Body of pancreas (tissue), 4 donors: ENCODE measurements around the gene CCDC33.

Experiments
- POLR2A ChIP-seq, 3 donors: fragments of 450-650 bp; IDR thresholded peaks; one replicate each; pipeline ENCODE4 v1.6.1; 2016; ENCODE audit warnings: antibody characterized with exemption in 3 of 3, mild to moderate bottlenecking in 2 of 3
- TF ChIP-seq, protein P1 (sequence below), 7 experiments: fragments of 450-650 bp in 4 of 7; fragments of 200-600 bp in 3 of 7; sonication (generic) in 3 of 7; IDR thresholded peaks; one replicate each; pipeline ENCODE4 v1.5.1; 2016 to 2019; ENCODE audit warnings: antibody characterized with exemption in 7 of 7

DNA sequence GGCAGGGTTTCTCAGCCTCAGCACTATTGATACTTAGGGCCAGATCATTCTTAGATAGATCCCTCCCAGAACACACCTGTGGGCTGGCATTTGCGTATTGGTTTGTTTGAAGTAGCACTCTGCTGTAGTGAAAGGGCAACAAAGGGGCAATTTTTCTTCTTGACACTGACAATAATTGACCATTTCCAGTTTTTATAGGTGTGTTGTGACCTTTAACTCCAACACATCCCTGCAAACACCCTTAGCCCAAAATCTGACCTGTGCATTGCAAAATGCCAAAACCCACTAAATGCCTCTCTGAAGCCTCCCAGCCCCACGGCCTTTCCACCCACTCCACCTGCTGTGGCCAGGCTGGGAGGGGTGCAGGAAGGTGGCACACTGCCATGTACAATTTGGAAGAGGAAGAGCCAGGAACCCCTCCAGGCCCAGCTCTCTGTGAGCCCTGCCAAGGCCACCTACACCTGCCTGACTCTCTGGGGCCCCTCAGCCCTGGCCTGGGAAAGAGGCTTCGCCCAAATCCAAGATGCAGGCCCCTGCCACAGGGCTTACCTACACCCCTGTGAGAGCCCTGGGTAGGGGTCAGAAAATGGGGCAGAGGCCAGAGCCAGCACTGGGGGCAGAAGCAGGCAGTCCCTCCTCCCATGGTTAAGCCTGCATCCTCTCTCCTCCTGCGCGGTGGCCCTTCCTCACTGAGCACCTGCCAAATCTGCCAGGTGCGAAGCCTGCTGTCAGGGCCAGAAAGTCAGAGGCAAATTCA lies 140.9 kb downstream of the CCDC33 start:
- TF ChIP-seq, protein P1, sequence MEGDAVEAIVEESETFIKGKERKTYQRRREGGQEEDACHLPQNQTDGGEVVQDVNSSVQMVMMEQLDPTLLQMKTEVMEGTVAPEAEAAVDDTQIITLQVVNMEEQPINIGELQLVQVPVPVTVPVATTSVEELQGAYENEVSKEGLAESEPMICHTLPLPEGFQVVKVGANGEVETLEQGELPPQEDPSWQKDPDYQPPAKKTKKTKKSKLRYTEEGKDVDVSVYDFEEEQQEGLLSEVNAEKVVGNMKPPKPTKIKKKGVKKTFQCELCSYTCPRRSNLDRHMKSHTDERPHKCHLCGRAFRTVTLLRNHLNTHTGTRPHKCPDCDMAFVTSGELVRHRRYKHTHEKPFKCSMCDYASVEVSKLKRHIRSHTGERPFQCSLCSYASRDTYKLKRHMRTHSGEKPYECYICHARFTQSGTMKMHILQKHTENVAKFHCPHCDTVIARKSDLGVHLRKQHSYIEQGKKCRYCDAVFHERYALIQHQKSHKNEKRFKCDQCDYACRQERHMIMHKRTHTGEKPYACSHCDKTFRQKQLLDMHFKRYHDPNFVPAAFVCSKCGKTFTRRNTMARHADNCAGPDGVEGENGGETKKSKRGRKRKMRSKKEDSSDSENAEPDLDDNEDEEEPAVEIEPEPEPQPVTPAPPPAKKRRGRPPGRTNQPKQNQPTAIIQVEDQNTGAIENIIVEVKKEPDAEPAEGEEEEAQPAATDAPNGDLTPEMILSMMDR (IDR thresholded peaks at IDR 0.05), result no peak
- TF ChIP-seq POLR2A (IDR thresholded peaks at IDR 0.05), result no peak
